Gastrocnemius medialis (tissue), 4 donors: ENCODE measurements around the gene ZBTB20.

ENCODE experiments used
- CTCF ChIP-seq, 5 experiments: fragments of 450-650 bp in 3 of 5; fragments of 200-600 bp in 2 of 5; sonication (generic) in 2 of 5; IDR thresholded peaks in 4 of 5; conservative IDR thresholded peaks in 1 of 5; 1 replicate in 4 of 5; 2 replicates in 1 of 5; pipeline ENCODE4 v1.5.1; 2016 to 2019; ENCODE audit warnings: antibody characterized with exemption in 5 of 5, mild to moderate bottlenecking in 3 of 5, moderate library complexity in 3 of 5
- POLR2A ChIP-seq, 2 donors: fragments of 450-650 bp; IDR thresholded peaks; one replicate each; pipeline ENCODE4 v1.6.1; 2017; ENCODE audit warnings: antibody characterized with exemption in 2 of 2, mild to moderate bottlenecking in 2 of 2, moderate library complexity in 2 of 2

GRCh38 chr3:114294940-114295480, 852.1 kb downstream of the ZBTB20 start:
- TF ChIP-seq POLR2A (IDR thresholded peaks at IDR 0.05), result no peak
- no peak for TF ChIP-seq CTCF (IDR thresholded peaks at IDR 0.05 in 4 of 5, conservative IDR thresholded peaks at IDR 0.05 in 1 of 5)
